Vagina (tissue), 2 donors: ENCODE data around the gene ABCB7.
"Not testable (repeated sequence)": the region's sequence is repeated elsewhere in the genome, so short reads cannot be mapped to it uniquely, and the experiment has no call there.

Source experiments
- CTCF ChIP-seq, 3 experiments: fragments of 450-650 bp in 2 of 3; fragments of 200-600 bp in 1 of 3; sonication (generic) in 1 of 3; IDR thresholded peaks; one replicate each; pipeline ENCODE4 v1.5.1; 2017 to 2019; ENCODE audit warnings: antibody characterized with exemption in 3 of 3, mild to moderate bottlenecking in 2 of 3, moderate library complexity in 2 of 3
- POLR2A ChIP-seq, 2 donors: fragments of 450-650 bp; IDR thresholded peaks; one replicate each; pipeline ENCODE4 v1.6.1; 2017; ENCODE audit warnings: antibody characterized with exemption in 2 of 2, mild to moderate bottlenecking in 2 of 2, moderate library complexity in 2 of 2

- TF ChIP-seq POLR2A, CTCF (IDR thresholded peaks at IDR 0.05): not testable (repeated sequence)
These were observed 23.6 kb upstream of the ABCB7 start for GRCh38 chrX:75179536-75180293.
